C4-2B (cell line): ENCODE measurements around the gene RPL13A.
"Not testable (repeated sequence)": the region's sequence is repeated elsewhere in the genome, so short reads cannot be mapped to it uniquely, and the experiment has no call there.

ENCODE experiments used
- H3K27ac ChIP-seq: fragments of 450-650 bp; 2 replicates; pipeline ENCODE4 v1.5.1; 2017
- ZFX ChIP-seq: fragments of 450-650 bp; IDR thresholded peaks from 2 replicates; pipeline ENCODE4 v1.6.1; 2017
- TF ChIP-seq, protein P1 (sequence below): fragments of 450-650 bp; conservative IDR thresholded peaks from 2 replicates; pipeline ENCODE4 v1.5.1; 2017; ENCODE audit warnings: mild to moderate bottlenecking

RPL13A gene

DNA sequence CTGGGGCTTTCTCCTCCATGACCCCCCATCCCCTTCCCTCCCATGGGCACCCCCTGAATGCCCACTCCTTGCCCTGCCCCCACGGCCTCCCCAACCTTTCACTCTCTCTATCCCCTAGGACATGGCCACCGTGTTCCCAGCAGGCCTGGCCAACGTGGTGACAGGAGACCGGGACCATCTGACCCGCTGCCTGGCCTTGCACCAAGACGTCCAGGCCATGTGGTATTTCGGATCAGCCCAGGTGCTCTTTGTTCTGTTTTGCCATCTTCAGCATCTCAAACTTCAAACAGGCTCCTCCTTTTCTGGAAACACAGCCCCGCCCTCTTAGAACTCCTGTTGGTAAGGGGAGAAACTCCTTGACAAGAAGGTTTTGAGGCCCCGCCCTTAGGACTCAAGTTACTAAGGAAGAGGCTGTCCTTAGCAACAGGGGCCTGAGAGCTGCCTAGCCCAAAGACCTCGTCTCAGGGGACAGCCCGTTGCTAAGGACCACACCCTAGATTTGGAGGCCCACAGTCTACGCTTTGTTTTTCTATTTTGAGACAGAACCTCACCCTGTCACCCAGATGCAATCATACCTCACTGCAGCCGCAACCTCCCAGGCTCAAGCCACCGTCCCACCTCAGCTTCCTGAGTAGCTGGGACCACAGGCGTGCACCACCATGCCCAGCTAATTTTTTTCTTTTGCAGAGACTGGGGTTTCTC lies 18.5 kb upstream of the RPL13A start:
- TF ChIP-seq ZFX, result no peak
- TF ChIP-seq, protein P1, sequence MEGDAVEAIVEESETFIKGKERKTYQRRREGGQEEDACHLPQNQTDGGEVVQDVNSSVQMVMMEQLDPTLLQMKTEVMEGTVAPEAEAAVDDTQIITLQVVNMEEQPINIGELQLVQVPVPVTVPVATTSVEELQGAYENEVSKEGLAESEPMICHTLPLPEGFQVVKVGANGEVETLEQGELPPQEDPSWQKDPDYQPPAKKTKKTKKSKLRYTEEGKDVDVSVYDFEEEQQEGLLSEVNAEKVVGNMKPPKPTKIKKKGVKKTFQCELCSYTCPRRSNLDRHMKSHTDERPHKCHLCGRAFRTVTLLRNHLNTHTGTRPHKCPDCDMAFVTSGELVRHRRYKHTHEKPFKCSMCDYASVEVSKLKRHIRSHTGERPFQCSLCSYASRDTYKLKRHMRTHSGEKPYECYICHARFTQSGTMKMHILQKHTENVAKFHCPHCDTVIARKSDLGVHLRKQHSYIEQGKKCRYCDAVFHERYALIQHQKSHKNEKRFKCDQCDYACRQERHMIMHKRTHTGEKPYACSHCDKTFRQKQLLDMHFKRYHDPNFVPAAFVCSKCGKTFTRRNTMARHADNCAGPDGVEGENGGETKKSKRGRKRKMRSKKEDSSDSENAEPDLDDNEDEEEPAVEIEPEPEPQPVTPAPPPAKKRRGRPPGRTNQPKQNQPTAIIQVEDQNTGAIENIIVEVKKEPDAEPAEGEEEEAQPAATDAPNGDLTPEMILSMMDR, result no peak
- H3K27ac ChIP-seq, result peak overlapping the region; percentile 16; the same call in 1 of the 2 replicates

DNA sequence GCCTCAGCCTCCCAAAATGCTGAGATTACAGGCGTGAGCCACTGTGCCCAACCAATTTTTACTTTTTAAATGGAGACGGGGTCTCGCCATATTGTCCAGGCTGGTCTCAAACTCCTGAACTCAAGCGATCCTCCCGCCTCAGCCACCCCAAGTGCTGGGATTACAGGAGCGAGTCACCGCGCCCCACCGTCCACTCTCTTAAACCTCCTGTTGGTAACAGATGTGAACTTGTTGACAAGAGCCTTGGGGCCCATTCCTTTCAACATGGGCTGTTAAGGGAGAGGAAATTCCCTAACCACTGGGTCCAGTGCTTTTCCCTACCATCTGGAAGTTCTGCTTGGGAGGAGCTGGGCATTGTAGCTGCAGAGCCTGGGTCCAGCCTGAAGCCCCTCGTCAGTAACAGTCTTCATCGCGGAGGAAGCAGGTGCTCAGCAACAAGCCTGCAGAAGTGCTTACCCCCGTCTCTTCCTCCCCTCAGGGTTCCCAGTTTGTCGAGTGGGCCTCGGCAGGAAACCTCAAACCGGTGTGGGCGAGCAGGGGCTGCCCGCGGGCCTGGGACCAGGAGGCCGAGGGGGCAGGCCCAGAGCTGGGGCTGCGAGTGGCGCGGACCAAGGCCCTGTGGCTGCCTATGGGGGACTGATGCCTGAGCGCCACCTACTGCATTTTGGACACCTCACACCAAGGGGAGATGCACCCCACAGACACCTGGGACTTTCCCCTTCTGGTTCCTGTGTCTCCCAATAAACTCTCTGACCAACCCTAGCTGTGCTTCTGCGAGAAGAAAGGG lies 17.4 kb upstream of the RPL13A start:
- TF ChIP-seq, protein P1, result no peak
- TF ChIP-seq ZFX, result no peak
- no peak overlapping the region for H3K27ac ChIP-seq

DNA sequence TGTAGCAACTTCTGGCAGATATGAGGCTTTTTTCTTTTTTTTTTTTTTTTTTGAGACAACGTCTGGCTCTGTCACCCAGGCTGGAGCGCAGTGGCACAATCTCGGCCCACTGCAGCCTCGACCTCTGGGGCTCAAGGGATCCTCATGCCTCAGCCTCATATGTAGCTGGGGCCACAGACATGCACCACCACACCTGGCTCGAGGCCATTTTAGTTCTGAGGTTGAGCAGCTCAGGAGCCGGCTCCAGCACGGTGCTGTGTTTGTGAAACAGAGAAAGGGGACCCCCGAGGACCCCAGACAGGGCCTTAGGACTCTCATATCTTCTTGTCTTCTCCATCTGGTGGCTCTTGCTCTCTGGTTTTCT lies 16.8 kb upstream of the RPL13A start:
- TF ChIP-seq, protein P1, result no peak
- no peak for TF ChIP-seq ZFX
- H3K27ac ChIP-seq, result no peak overlapping the region

DNA sequence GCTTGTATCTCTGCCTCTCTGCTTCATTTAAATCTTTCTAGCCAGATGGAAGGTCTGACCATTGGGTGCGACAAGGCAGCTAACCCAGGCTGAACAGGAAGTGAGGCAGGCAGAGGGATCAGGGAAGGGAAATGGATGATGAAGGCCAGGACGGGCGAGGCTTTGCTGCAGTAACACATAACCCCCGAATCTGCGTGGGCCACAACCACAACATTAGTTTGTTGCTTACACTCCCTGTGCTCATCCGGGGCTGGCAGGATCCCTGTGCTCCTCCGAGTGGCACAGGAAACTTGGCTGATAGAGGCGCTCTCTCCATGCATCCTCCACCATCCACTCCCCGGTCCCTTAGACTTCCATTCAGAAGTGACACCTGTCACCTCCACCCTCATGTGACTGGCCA lies 14.5 kb upstream of the RPL13A start:
- TF ChIP-seq ZFX, result no peak
- TF ChIP-seq, protein P1, result no peak
- no peak overlapping the region for H3K27ac ChIP-seq

DNA sequence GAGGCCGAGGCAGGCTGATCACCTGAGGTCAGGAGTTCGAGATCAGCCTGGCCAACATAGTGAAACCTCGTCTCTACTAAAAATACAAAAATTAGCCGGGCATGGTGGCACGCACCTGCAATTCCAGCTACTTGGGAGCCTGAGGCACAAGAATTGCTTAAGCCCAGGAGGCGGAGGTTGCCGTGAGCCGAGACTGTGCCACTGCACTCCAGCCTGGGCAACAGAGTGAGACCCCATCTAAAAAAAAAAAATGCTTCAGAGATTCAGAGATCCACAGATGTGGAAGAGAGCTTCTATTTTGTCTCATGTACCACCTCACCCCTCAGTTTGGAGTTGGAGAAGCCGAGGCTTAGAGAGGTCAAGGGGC lies 13.9 kb upstream of the RPL13A start:
- not testable (repeated sequence) for H3K27ac ChIP-seq

DNA sequence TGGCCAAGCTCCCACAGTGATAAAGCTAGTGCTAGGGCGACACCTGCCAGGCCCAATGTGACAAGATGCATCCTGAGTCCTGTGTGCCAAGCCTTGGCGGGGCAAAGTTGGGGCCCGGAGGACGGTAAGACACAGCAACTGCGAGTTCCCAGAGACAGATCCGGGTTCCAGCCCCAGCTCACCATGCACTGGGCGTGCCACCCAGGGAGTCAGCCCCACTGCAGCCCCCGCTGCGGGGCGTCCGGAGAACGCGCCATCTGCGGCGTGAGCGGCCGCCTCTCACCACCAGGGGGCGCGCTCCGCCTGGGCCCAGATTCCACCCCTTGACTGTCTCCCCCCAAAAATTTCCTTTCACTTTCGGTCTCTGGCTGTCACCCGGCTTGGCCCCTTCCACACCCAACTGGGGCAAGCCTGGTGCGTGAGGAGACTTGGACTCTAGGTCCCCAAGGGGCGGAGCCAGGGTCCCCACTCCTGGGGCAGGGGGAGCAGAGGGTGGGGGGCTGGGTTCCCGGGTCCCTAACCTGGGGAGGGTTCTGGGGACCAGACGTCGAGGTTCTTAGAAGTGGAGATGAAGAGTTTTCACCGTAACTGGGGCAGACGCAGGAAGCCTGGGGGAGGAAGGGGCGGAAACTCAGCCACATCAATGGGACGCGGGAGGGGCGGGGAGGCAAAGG lies 13.4 kb upstream of the RPL13A start, which contains the start of gene FLT3LG:
FLT3LG (plus strand) TSS at position 348 of the 674 bp plus-strand sequence. CDS start 425 bp downstream, outside the sequence.
- H3K27ac ChIP-seq, result no peak within 1 kb of the TSS

DNA sequence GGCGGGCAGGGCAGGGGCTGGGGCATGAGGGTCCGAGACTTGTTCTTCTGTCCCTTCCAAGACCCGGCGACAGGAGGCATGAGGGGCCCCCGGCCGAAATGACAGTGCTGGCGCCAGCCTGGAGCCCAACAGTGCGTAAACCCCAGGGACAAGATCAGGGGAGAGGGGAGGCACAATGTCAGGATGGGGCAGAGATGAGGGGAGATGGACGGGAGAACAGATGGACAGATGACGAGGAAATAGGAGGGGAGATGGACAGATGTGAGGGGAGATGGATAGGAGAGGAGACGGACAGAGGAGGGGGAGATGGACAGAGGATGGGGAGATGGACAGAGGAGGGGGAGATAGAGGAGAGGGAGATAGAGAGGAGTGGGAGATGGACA lies 12.9 kb upstream of the RPL13A start:
- no peak for TF ChIP-seq ZFX
- TF ChIP-seq, protein P1, result no peak
- H3K27ac ChIP-seq, result no peak overlapping the region

More for the DNA sequence above, 13.4 kb upstream of the RPL13A start, which contains the start of gene FLT3LG:
- TF ChIP-seq, protein P1, result peak; percentile 99
- no peak for TF ChIP-seq ZFX
